GM12801 (cell line): ENCODE measurements around the gene B4GALT2.

Experiments used
- TF ChIP-seq, protein P1 (sequence below): IDR thresholded peaks from one replicate; pipeline ENCODE4 v1.5.1; 2011; ENCODE audit warnings: control low read depth; ENCODE audit not compliant: insufficient read length; ENCODE audit errors: extremely low read depth

B4GALT2 gene

DNA sequence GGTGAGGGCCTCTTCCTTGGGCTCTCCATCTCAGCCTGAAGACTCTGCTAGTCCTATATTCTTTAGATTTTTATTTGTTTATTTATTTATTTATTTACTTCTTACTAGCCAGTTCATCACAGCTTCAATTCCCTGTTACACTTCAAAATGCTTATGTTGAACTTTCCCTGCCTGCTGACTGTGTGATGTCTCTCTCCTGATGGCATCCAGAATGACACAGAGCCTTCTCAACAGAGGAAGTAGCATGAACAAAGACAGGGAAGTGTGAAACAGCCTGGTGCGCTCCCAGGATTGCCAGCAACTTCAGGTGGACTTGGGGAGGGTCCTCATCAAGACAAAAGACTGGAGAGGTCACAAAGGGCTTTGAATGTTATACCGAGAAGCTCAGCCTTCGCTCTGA lies 36.6 kb upstream of the B4GALT2 start:
- TF ChIP-seq, protein P1, sequence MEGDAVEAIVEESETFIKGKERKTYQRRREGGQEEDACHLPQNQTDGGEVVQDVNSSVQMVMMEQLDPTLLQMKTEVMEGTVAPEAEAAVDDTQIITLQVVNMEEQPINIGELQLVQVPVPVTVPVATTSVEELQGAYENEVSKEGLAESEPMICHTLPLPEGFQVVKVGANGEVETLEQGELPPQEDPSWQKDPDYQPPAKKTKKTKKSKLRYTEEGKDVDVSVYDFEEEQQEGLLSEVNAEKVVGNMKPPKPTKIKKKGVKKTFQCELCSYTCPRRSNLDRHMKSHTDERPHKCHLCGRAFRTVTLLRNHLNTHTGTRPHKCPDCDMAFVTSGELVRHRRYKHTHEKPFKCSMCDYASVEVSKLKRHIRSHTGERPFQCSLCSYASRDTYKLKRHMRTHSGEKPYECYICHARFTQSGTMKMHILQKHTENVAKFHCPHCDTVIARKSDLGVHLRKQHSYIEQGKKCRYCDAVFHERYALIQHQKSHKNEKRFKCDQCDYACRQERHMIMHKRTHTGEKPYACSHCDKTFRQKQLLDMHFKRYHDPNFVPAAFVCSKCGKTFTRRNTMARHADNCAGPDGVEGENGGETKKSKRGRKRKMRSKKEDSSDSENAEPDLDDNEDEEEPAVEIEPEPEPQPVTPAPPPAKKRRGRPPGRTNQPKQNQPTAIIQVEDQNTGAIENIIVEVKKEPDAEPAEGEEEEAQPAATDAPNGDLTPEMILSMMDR, result no peak

DNA sequence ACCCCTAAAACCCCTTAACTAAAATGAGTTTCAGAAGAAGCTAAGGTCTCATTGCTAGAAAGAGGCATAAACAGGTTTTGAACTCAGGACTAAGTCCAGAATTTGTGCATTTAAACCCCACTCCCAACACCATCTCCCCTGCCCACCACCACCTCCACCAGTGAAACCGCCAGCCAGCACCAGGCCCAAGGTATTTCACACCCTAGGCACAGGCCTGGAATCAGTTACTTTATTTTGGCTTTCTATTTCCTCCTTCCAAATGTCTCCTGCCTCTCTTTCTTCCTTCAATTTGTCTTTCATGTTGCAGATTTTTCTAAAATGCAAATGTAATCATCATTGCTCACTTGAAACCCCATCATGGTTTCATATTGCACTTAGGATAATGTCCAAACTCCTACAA lies 34.1 kb upstream of the B4GALT2 start:
- TF ChIP-seq, protein P1, result no peak

DNA sequence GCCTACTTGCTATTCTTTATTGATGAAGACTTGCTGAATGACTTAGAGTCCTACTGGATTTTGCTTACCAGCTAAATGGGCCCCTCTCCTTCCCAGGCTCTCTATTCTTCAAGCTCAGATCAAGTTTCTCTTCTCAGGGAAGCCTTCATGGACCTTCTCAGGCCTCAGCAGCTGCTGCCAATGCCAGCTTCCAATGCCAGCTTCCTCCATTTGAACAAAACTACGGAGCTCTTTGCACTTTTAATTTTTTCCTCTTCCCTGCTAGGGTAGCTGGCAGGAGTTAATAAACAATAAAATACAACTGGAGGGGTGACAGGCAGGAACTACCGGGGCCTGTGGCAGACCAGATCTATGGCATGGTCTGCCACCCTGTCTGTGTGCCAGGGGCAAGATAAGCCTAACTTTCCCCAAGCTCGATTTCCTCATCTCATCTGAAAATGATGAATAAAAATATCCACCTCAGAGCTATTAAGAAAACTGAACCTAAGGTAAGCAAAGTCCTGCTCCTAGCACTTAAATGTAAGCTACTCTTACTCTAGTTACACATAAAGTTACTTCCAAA lies 33.3 kb upstream of the B4GALT2 start:
- TF ChIP-seq, protein P1, result no peak

DNA sequence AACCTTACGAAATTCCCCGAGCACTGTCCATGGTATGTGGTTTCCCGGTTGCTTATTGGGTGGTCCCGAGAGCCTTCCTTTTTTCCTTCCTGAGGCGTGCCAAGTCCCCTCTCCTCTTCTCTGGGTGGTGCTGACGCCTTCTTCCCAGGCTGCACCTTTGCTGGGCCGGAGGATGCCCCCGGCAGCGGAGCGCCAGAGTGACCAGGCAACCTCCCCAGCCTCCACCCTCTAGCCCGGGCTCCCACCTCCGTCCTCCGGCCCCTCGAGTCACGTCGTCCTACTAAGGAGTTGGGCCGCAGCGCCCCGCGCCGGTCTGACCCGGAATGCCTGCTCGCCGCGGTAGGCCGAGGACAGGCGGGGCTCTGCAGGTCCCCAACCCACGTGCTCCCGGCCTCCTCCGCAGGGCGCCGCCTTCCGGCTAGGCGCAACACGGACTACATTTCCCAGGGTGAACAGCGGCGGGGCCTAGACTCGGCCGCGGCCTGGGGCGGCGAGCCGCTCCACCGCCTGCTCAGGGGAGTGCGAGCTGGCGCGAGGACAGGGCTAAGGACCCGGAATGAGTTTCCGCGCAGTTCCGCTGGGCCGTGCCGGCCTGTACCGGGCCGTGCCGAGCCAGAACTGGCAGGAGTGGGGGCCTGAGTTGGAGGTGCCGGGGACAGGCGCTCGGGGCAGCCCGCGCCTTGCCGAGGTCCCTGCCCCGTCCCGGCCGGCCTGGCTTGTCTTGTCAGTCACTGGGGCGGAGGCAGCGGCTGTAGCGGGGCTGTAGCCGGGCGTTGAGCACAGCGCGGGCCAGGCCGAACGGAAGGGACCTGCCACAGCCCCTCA lies 32.6 kb upstream of the B4GALT2 start, which contains the start of gene IPO13:
Gene IPO13, plus strand, starts transcription at position 715 of the 825 bp plus-strand sequence. CDS start 651 bp downstream, outside the sequence.
- TF ChIP-seq, protein P1, result no peak

DNA sequence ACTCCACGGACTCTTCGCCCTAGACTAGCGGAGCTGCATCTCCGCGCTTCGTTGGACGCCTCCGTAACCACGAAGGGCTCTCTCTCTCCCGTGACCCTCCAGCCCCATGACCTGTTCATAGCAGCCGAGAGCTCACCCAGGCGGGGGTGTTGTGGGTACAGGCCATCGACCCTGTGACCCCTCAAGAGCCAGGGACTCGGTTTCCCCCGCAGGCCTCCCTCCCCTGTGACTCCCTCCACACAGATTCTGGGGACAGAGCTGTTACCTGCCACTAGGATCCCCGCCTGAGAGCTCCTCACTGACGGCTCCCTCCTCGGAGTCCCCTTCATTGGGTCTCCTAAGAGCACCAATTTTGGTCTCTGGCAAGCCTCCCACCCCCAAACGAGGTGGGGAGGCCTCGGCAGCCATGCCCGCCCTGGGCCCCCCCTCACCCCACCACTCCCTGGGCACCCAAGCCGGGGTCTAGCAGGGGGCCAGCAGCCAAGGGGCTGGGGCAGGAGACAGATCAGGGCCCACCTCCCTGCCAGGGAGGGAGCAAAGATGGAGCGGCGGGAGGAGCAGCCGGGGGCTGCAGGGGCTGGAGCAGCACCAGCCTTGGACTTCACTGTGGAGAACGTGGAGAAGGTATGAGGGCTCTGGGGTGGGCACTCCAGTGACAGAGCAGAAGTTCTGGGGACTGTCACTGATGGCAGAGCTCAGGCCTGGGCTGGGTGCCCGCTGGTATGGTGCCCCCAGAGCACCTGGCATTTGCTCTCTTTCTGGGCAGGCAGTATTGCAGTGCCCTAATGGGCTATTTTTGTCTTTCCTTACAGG lies 31.7 kb upstream of the B4GALT2 start:
- TF ChIP-seq, protein P1, result no peak

DNA sequence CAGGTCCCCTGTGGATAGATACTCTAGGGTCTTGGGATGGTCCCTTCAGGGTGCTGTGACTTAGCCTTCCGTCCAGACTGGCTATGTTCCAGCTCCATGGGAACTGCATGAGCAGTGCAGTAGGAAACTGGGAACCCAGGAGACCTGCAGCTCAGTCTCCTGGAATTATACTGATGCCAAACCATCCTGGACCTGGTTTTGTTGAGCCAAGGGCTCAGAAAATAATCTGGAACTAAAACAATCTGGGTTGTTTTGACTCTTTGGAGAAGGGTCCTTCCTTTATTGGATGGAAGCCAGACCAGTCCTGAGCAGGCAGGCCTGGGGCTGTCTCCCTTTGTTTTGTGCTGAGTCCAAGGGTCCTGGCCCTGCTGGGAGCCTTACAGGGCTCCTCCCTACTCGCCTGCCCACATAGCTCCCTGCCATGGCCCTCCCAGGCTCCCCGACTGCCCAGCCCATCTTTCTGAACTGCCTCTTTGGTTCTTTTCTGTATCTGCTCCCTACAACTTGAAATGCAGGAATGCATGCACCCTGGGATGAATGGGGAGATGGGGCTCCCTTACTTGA lies 31.1 kb upstream of the B4GALT2 start:
- TF ChIP-seq, protein P1, result no peak

DNA sequence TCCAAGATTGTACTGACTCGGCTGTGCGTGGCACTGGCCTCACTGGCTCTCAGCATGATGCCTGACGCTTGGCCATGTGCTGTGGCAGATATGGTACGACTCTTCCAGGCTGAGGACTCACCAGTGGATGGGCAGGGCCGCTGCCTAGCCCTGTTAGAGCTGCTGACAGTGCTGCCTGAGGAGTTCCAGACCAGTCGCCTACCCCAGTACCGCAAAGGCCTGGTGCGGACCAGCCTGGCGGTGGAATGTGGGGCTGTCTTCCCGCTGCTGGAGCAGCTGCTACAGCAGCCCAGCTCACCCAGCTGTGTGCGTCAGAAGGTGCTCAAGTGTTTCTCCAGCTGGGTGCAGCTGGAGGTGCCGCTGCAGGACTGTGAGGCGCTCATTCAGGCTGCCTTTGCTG lies 29.3 kb upstream of the B4GALT2 start:
- TF ChIP-seq, protein P1, result no peak
